Tibial artery (tissue), 4 donors: Measurements from ENCODE around the gene TAF5L.
A peak's percentile ranks its signal among the peaks of the same experiment; 100 is the strongest.

Experiments
- DNase-seq, 2 donors: peaks; one replicate each; pipeline ENCODE4 v3.0.0-alpha.2; 2019
- H3K27ac ChIP-seq, 2 donors: fragments of 200-600 bp; sonication (generic) in 1 of 2; 1 replicate in 1 of 2; 2 replicates in 1 of 2; pipeline ENCODE4 v1.5.1; 2018 to 2019; ENCODE audit warnings: mild to moderate bottlenecking in 1 of 2
- H3K27me3 ChIP-seq, 2 donors: fragments of 200-600 bp; sonication (generic) in 1 of 2; one replicate each; pipeline versions ENCODE4 v1.5.1 to v1.6.0; 2016 to 2019
- H3K36me3 ChIP-seq, 3 donors: fragments of 200-600 bp; sonication (generic) in 2 of 3; one replicate each; pipeline ENCODE4 v1.5.1; 2016 to 2019; ENCODE audit warnings: mild to moderate bottlenecking in 2 of 3
- H3K4me1 ChIP-seq, 4 donors: fragments of 200-600 bp; sonication (generic) in 2 of 4; 1 replicate in 3 of 4; 2 replicates in 1 of 4; pipeline ENCODE4 v1.5.1; 2016 to 2019
- H3K4me3 ChIP-seq, 2 donors: fragments of 200-600 bp; sonication (generic) in 1 of 2; 1 replicate in 1 of 2; 2 replicates in 1 of 2; pipeline ENCODE4 v1.5.1; 2018 to 2019; ENCODE audit warnings: mild to moderate bottlenecking in 2 of 2
- H3K9me3 ChIP-seq, 3 donors: fragments of 200-600 bp; sonication (generic) in 1 of 3; one replicate each; pipeline ENCODE4 v1.5.1; 2016 to 2019
- CTCF ChIP-seq, 2 experiments: fragments of 200-600 bp in 1 of 2; fragments of 450-650 bp in 1 of 2; IDR thresholded peaks; one replicate each; pipeline ENCODE4 v1.5.1; 2017 to 2019; ENCODE audit warnings: antibody characterized with exemption in 2 of 2, mild to moderate bottlenecking in 1 of 2, moderate library complexity in 1 of 2
- intact Hi-C: fragments of 100-400 bp; cut with DNase I; formaldehyde crosslinking; loops from one replicate; pipeline ENCODE4 v1.15.0; 2023; ENCODE audit warnings: low total_unique reads

Gene TAF5L

GRCh38 chr1:229625915-229626831, at the start of gene TAF5L, which contains the start of gene URB2:
Gene TAF5L, minus strand, starts transcription at chr1:229626122. Its CDS starts 11,640 bp downstream, at chr1:229614482.
Gene URB2, plus strand, starts transcription at chr1:229626247. Its CDS starts 1,387 bp downstream, at chr1:229627634.
- Histone ChIP-seq H3K27me3 (no peaks in the 10 kb centered on the region), H3K9me3 (no peaks in the 10 kb centered on the region), H3K4me3 (peak within 1 kb of the TSS; percentile 73 to 77), H3K27ac (peak within 1 kb of the TSS; percentile 78 to 91), H3K36me3 (no peaks in the 10 kb centered on the region), H3K4me1 (peaks cover 0 to 52% (median 32%) of the 10 kb centered on the region in 4 donors)
- peak; percentile 84 to 94 for DNase-seq
- no peak for TF ChIP-seq CTCF (IDR thresholded peaks at IDR 0.05)
- intact Hi-C loops, result no loop called here

GRCh38 chr1:229675396-229675795, 49.5 kb upstream of the TAF5L start:
- Histone ChIP-seq H3K27me3 (no peaks in the 10 kb centered on the region), H3K36me3 (no peaks in the 10 kb centered on the region), H3K4me3 (no peak overlapping the region), H3K9me3 (no peaks in the 10 kb centered on the region), H3K4me1 (no peaks in the 10 kb centered on the region), H3K27ac (no peak overlapping the region)
- DNase-seq, result no peak
- intact Hi-C loops, result no loop called here
- TF ChIP-seq CTCF (IDR thresholded peaks at IDR 0.05), result no peak

GRCh38 chr1:229674042-229674441, 48.1 kb upstream of the TAF5L start:
- H3K27ac ChIP-seq, result no peak overlapping the region
- H3K9me3 ChIP-seq, result no peaks in the 10 kb centered on the region
- H3K36me3 ChIP-seq, result no peaks in the 10 kb centered on the region
- DNase-seq, result no peak
- H3K4me1 ChIP-seq, result peaks cover 0 to 6% (median 2%) of the 10 kb centered on the region in 4 donors
- TF ChIP-seq CTCF (IDR thresholded peaks at IDR 0.05), result no peak
- no peak overlapping the region for H3K4me3 ChIP-seq
- H3K27me3 ChIP-seq, result no peaks in the 10 kb centered on the region
- intact Hi-C loops, result no loop called here

GRCh38 chr1:229672246-229672645, 46.3 kb upstream of the TAF5L start:
- Histone ChIP-seq H3K4me3 (no peak overlapping the region), H3K27me3 (no peaks in the 10 kb centered on the region), H3K9me3 (no peaks in the 10 kb centered on the region), H3K4me1 (peaks cover 0 to 8% (median 3%) of the 10 kb centered on the region in 4 donors), H3K36me3 (no peaks in the 10 kb centered on the region), H3K27ac (no peak overlapping the region)
- TF ChIP-seq CTCF (IDR thresholded peaks at IDR 0.05), result no peak
- intact Hi-C loops, result no loop called here
- no peak for DNase-seq

- intact Hi-C loops, result no loop called here
- no peaks in the 10 kb centered on the region for H3K9me3 ChIP-seq
- no peak overlapping the region for H3K27ac ChIP-seq
- no peak for DNase-seq
- TF ChIP-seq CTCF (IDR thresholded peaks at IDR 0.05), result no peak
- peaks cover 0 to 8% (median 3%) of the 10 kb centered on the region in 4 donors for H3K4me1 ChIP-seq
- no peaks in the 10 kb centered on the region for H3K27me3 ChIP-seq
- no peaks in the 10 kb centered on the region for H3K36me3 ChIP-seq
- H3K4me3 ChIP-seq, result no peak overlapping the region
These were observed 45.4 kb upstream of the TAF5L start for GRCh38 chr1:229671310-229671709.
